Parathyroid adenoma (tissue), 2 donors: ENCODE results near the gene C10orf71.
A peak's percentile ranks its signal among the peaks of the same experiment; 100 is the strongest.

Source experiments
- H2AFZ ChIP-seq: fragments of 300-600 bp; sonication (generic); one replicate; pipeline ENCODE4 v1.7.0; 2017; ENCODE audit warnings: antibody characterized with exemption, mild to moderate bottlenecking
- H3K27ac ChIP-seq: fragments of 300-600 bp; sonication (generic); one replicate; pipeline ENCODE4 v1.7.0; 2017
- H3K27me3 ChIP-seq: fragments of 300-600 bp; sonication (generic); one replicate; pipeline ENCODE4 v1.7.0; 2017; ENCODE audit warnings: low read length; ENCODE audit not compliant: control insufficient read depth, insufficient read depth
- H3K36me3 ChIP-seq: fragments of 300-600 bp; sonication (generic); one replicate; pipeline ENCODE4 v1.7.0; 2017; ENCODE audit warnings: low read length; ENCODE audit not compliant: control insufficient read depth, insufficient read depth
- H3K4me1 ChIP-seq: fragments of 300-600 bp; sonication (generic); one replicate; pipeline ENCODE4 v1.7.0; 2017; ENCODE audit warnings: control low read depth
- H3K4me2 ChIP-seq: fragments of 300-600 bp; sonication (generic); one replicate; pipeline ENCODE4 v1.7.0; 2017; ENCODE audit warnings: low read length
- H3K4me3 ChIP-seq: fragments of 300-600 bp; sonication (generic); one replicate; pipeline ENCODE4 v1.7.0; 2017; ENCODE audit warnings: low read depth, low read length
- H3K79me2 ChIP-seq: fragments of 300-600 bp; sonication (generic); one replicate; pipeline ENCODE4 v1.7.0; 2017; ENCODE audit warnings: control low read depth
- H3K9ac ChIP-seq: fragments of 300-600 bp; sonication (generic); one replicate; pipeline ENCODE4 v1.7.0; 2017; ENCODE audit warnings: mild to moderate bottlenecking
- H3K9me3 ChIP-seq: fragments of 300-600 bp; sonication (generic); one replicate; pipeline ENCODE4 v1.7.0; 2017; ENCODE audit warnings: low read length; ENCODE audit not compliant: control insufficient read depth
- TF ChIP-seq, protein P1 (sequence below): fragments of 300-600 bp; sonication (generic); IDR thresholded peaks from one replicate; pipeline ENCODE4 v1.7.0; 2017; ENCODE audit warnings: antibody characterized with exemption, mild to moderate bottlenecking
- donor health status: primary hyperparathyroidism.

C10orf71 gene

DNA sequence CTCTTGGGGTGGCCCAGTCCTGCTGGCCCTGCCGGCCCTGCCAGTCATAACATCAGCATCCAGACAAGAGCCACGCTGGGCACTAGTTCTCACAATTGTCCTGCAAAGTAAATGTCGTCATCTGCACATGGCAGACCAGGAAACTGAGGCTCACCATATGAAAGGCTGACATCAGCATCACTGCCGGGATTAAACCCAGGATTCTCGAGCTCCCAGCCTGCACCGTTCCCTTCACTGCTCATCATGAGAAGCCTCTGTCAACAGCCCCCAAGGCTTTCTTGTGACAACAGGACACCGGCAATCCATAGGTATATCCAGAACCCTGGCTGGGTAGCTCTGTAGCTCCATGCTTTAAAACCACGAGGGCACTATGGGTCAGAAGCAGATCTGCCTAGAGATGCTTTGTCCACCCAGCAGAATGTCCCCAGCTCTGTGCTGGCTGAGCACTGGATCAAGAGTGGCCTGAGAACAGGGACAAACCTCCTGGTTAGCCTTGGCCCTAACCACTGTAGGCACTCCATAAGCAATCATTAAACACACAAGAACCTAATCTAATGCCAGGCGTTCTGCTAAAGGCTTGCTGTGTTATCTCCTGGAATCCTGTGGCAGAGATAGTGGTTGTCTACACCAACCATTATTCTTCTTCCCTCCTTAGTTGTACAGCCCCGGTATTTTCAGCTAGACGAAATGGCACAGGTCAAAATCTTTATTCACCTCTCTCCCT lies 41.2 kb upstream of the C10orf71 start:
- H3K27ac ChIP-seq: no peak overlapping the region
- no peaks in the 10 kb centered on the region for H3K27me3 ChIP-seq
- no peaks in the 10 kb centered on the region for H3K79me2 ChIP-seq
- no peaks in the 10 kb centered on the region for H3K36me3 ChIP-seq
- TF ChIP-seq, protein P1, sequence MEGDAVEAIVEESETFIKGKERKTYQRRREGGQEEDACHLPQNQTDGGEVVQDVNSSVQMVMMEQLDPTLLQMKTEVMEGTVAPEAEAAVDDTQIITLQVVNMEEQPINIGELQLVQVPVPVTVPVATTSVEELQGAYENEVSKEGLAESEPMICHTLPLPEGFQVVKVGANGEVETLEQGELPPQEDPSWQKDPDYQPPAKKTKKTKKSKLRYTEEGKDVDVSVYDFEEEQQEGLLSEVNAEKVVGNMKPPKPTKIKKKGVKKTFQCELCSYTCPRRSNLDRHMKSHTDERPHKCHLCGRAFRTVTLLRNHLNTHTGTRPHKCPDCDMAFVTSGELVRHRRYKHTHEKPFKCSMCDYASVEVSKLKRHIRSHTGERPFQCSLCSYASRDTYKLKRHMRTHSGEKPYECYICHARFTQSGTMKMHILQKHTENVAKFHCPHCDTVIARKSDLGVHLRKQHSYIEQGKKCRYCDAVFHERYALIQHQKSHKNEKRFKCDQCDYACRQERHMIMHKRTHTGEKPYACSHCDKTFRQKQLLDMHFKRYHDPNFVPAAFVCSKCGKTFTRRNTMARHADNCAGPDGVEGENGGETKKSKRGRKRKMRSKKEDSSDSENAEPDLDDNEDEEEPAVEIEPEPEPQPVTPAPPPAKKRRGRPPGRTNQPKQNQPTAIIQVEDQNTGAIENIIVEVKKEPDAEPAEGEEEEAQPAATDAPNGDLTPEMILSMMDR: no peak
- no peaks in the 10 kb centered on the region for H3K9me3 ChIP-seq
- no peak overlapping the region for H3K4me2 ChIP-seq
- H3K4me1 ChIP-seq: no peaks in the 10 kb centered on the region
- no peak overlapping the region for H2AFZ ChIP-seq
- no peak overlapping the region for H3K4me3 ChIP-seq
- H3K9ac ChIP-seq: no peak overlapping the region

DNA sequence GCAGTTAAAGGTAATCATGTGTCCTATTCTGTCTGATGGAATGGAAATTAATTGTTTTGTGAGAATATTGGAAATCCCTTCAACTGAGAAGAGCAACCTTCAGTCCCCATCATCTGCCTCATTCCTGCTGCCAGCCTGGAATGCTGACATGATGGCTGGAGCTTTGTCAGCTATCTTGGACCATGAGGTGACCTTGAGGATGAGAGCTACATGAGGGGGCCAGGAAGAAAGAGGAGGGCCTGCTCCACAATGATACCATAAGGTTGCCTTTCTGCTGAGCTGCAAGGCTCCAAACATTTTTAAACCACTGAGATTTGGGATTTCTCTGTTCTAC lies 40.7 kb upstream of the C10orf71 start:
- Histone ChIP-seq H3K27me3 (no peaks in the 10 kb centered on the region), H3K4me2 (no peak overlapping the region), H3K9me3 (no peaks in the 10 kb centered on the region), H3K79me2 (no peaks in the 10 kb centered on the region), H3K36me3 (no peaks in the 10 kb centered on the region), H3K9ac (no peak overlapping the region), H3K27ac (no peak overlapping the region), H3K4me3 (no peak overlapping the region), H3K4me1 (no peaks in the 10 kb centered on the region), H2AFZ (no peak overlapping the region)
- TF ChIP-seq, protein P1: no peak

DNA sequence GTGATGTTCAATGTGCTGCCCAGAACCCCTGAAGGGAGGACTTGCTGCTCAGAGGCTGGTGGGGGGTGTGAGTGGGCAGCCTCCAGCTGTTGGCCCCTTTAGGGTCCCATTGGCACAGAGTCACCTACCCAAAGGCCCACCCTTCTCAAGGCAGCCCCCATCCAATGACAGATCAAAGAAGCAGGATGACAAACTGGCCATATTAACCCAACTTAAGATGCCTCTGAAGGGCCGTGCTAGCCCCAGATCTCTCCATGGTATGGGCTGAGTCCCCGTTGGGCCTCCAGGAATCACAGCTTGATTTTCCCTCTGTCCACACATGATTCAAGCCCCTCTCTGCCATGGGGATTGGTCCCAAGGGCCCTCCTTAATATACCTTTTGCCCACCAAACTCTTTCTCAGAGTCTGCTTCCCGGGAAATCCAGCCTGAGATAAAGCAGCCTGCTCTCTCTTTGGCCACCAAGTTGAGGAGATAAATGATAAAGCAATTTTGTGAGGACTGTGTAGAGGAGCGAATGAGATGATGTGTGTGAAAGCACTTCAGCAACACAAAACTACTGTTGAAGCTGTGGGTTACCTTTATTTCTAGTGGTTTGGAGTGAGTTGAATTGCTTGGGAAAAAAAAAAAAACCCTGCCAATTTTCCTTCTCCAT lies 38.2 kb upstream of the C10orf71 start:
- no peaks in the 10 kb centered on the region for H3K36me3 ChIP-seq
- TF ChIP-seq, protein P1: no peak

DNA sequence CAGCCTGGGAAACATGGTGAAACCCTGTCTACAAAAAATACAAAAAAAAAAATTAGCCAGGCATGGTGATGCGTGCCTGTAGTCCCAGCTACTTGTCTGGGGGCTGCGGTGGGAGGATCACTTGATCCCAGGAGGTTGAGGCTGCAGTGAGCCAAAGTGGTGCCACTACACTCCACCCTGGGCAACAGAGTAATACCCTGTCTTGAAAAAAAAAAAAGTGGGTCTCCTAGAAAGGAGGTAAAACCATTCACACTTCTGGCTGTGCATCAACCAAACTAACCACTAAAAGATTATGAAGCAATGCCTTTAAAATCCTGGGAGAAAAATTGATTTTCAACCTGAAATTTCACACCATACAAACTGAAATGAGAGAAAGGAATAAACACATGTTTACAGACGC lies 35.4 kb upstream of the C10orf71 start:
- Histone ChIP-seq H3K9ac (no peak overlapping the region), H2AFZ (peak overlapping the region; percentile 45), H3K27me3 (no peaks in the 10 kb centered on the region), H3K9me3 (peaks cover 3% of the 10 kb centered on the region), H3K79me2 (no peaks in the 10 kb centered on the region), H3K4me1 (peaks cover 14% of the 10 kb centered on the region), H3K4me3 (no peak overlapping the region), H3K4me2 (no peak overlapping the region), H3K27ac (peak overlapping the region; percentile 76), H3K36me3 (no peaks in the 10 kb centered on the region)
- TF ChIP-seq, protein P1: no peak

More for the DNA sequence above, 38.2 kb upstream of the C10orf71 start:
- Histone ChIP-seq H3K27ac (no peak overlapping the region), H3K4me3 (no peak overlapping the region), H2AFZ (no peak overlapping the region), H3K4me1 (peaks cover 14% of the 10 kb centered on the region), H3K79me2 (no peaks in the 10 kb centered on the region), H3K9me3 (no peaks in the 10 kb centered on the region), H3K27me3 (no peaks in the 10 kb centered on the region), H3K4me2 (no peak overlapping the region), H3K9ac (no peak overlapping the region)
